Anterior cingulate cortex (tissue), 58 donors: ENCODE data around the gene TACR2.
A peak's percentile ranks its signal among the peaks of the same experiment; 100 is the strongest.
"Not testable (repeated sequence)": the region's sequence is repeated elsewhere in the genome, so short reads cannot be mapped to it uniquely, and the experiment has no call there.

Experiments used
- DNase-seq, 58 donors: peaks; one replicate each; lab custom pipeline; 2025; lab: John Stamatoyannopoulos, UW

TACR2 gene

GRCh38 chr10:69451209-69451783 is 34.6 kb upstream of the TACR2 start, which contains the start of gene TSPAN15:
TSS of gene TSPAN15 (plus strand) at chr10:69451465. CDS start at chr10:69451595, 130 bp downstream.
- DNase-seq = peak; percentile 33 to 96 (median 90)

GRCh38 chr10:69450395-69450794 is 33.7 kb upstream of the TACR2 start:
- not testable (repeated sequence) for DNase-seq

- DNase-seq = peak in 36 of 58 donors; percentile 14 to 77 (median 46)
These were observed 33.1 kb upstream of the TACR2 start for GRCh38 chr10:69449841-69450240.

- DNase-seq = no peak
These were observed 30.0 kb upstream of the TACR2 start for GRCh38 chr10:69446650-69447151.

GRCh38 chr10:69446229-69446628 is 29.5 kb upstream of the TACR2 start:
- no peak for DNase-seq

GRCh38 chr10:69445041-69445440 is 28.3 kb upstream of the TACR2 start:
- no peak for DNase-seq

GRCh38 chr10:69443354-69443753 is 26.6 kb upstream of the TACR2 start:
- DNase-seq = no peak

GRCh38 chr10:69439813-69440506 is 23.2 kb upstream of the TACR2 start:
- DNase-seq = no peak

- peak in 40 of 58 donors; percentile 10 to 80 (median 37) for DNase-seq
These were observed 22.6 kb upstream of the TACR2 start for GRCh38 chr10:69439350-69439739.

GRCh38 chr10:69438536-69439349 is 22.0 kb upstream of the TACR2 start:
- DNase-seq = no peak

GRCh38 chr10:69437321-69438259 is 20.9 kb upstream of the TACR2 start:
- no peak for DNase-seq

GRCh38 chr10:69435966-69436520 is 19.3 kb upstream of the TACR2 start:
- DNase-seq = no peak

- DNase-seq = no peak
These were observed 18.2 kb upstream of the TACR2 start for GRCh38 chr10:69434926-69435325.

GRCh38 chr10:69434169-69434568 is 17.5 kb upstream of the TACR2 start:
- DNase-seq = no peak

- no peak for DNase-seq
These were observed 11.4 kb upstream of the TACR2 start for GRCh38 chr10:69428165-69428564.

GRCh38 chr10:69426376-69426727 is 9.6 kb upstream of the TACR2 start:
- DNase-seq = no peak

GRCh38 chr10:69425511-69426298 is 9.0 kb upstream of the TACR2 start:
- DNase-seq = no peak

- no peak for DNase-seq
These were observed 8.3 kb upstream of the TACR2 start for GRCh38 chr10:69425041-69425440.

GRCh38 chr10:69422676-69423075 is 6.0 kb upstream of the TACR2 start:
- no peak for DNase-seq
